HEK293 (cell line): ENCODE data around the gene SLC39A13.

Experiments
- AEBP2 ChIP-seq: fragments of 450-650 bp; formaldehyde crosslinking; IDR thresholded peaks from 2 replicates; pipeline ENCODE4 v1.5.1; 2016; ENCODE audit warnings: missing biosample characterization, missing genetic modification characterization, borderline replicate concordance
- BCL11B ChIP-seq: fragments of 450-650 bp; formaldehyde crosslinking; IDR thresholded peaks from 2 replicates; pipeline ENCODE4 v1.5.1; 2016; ENCODE audit warnings: low read depth, missing biosample characterization, missing genetic modification characterization
- FEZF1 ChIP-seq: fragments of 450-650 bp; formaldehyde crosslinking; IDR thresholded peaks from 2 replicates; pipeline ENCODE4 v1.5.1; 2016; ENCODE audit warnings: missing biosample characterization, missing genetic modification characterization
- GLIS2 ChIP-seq: fragments of 450-650 bp; formaldehyde crosslinking; IDR thresholded peaks from 2 replicates; pipeline ENCODE4 v1.5.1; 2016; ENCODE audit warnings: missing biosample characterization, missing genetic modification characterization
- HOXC10 ChIP-seq: sonication (generic); formaldehyde crosslinking; IDR thresholded peaks from 2 replicates; pipeline ENCODE4 v1.8.1; 2023; ENCODE audit warnings: mild to moderate bottlenecking, missing genetic modification reagents
- MYNN ChIP-seq: fragments of 450-650 bp; formaldehyde crosslinking; IDR thresholded peaks from 2 replicates; pipeline ENCODE4 v1.5.1; 2016; ENCODE audit warnings: missing biosample characterization, missing genetic modification characterization, borderline replicate concordance
- PRDM2 ChIP-seq: fragments of 450-650 bp; formaldehyde crosslinking; IDR thresholded peaks from 2 replicates; pipeline ENCODE4 v1.5.1; 2016; ENCODE audit warnings: missing biosample characterization, missing genetic modification characterization, borderline replicate concordance
- RBAK ChIP-seq: fragments of 450-650 bp; formaldehyde crosslinking; IDR thresholded peaks from 2 replicates; pipeline ENCODE4 v1.5.1; 2016; ENCODE audit warnings: missing biosample characterization, missing genetic modification characterization
- YY2 ChIP-seq: fragments of 450-650 bp; formaldehyde crosslinking; IDR thresholded peaks from 2 replicates; pipeline ENCODE4 v1.5.1; 2016; ENCODE audit warnings: missing biosample characterization, missing genetic modification characterization
- ZBTB21 ChIP-seq: fragments of 450-650 bp; formaldehyde crosslinking; IDR thresholded peaks from 2 replicates; pipeline ENCODE4 v1.5.1; 2017; ENCODE audit warnings: missing biosample characterization, missing genetic modification characterization
- ZBTB8A ChIP-seq: fragments of 450-650 bp; formaldehyde crosslinking; IDR thresholded peaks from 2 replicates; pipeline ENCODE4 v1.5.1; 2016; ENCODE audit warnings: missing biosample characterization, missing genetic modification characterization
- ZEB2 ChIP-seq: fragments of 450-650 bp; formaldehyde crosslinking; IDR thresholded peaks from 2 replicates; pipeline ENCODE4 v1.5.1; 2016; ENCODE audit warnings: missing biosample characterization, missing genetic modification characterization
- ZNF10 ChIP-seq: fragments of 450-650 bp; formaldehyde crosslinking; IDR thresholded peaks from 2 replicates; pipeline ENCODE4 v1.5.1; 2017; ENCODE audit warnings: missing biosample characterization, missing genetic modification characterization
- ZNF16 ChIP-seq: fragments of 450-650 bp; formaldehyde crosslinking; IDR thresholded peaks from 2 replicates; pipeline ENCODE4 v1.5.1; 2016; ENCODE audit warnings: low read depth, missing biosample characterization, missing genetic modification characterization
- ZNF248 ChIP-seq: fragments of 450-650 bp; formaldehyde crosslinking; IDR thresholded peaks from 2 replicates; pipeline ENCODE4 v1.5.1; 2017; ENCODE audit warnings: missing biosample characterization, missing genetic modification characterization
- ZNF292 ChIP-seq: fragments of 450-650 bp; formaldehyde crosslinking; IDR thresholded peaks from 2 replicates; pipeline ENCODE4 v1.5.1; 2016; ENCODE audit warnings: low read depth, missing biosample characterization, missing genetic modification characterization, borderline replicate concordance
- ZNF302 ChIP-seq: fragments of 450-650 bp; formaldehyde crosslinking; IDR thresholded peaks from 2 replicates; pipeline ENCODE4 v1.5.1; 2016; ENCODE audit warnings: missing biosample characterization, missing genetic modification characterization, low read depth
- ZNF341 ChIP-seq: fragments of 450-650 bp; formaldehyde crosslinking; IDR thresholded peaks from 2 replicates; pipeline ENCODE4; 2016; ENCODE audit warnings: low read depth, missing biosample characterization, missing genetic modification characterization
- ZNF416 ChIP-seq: fragments of 450-650 bp; formaldehyde crosslinking; IDR thresholded peaks from 2 replicates; pipeline ENCODE4 v1.5.1; 2016; ENCODE audit warnings: missing biosample characterization, missing genetic modification characterization
- ZNF473 ChIP-seq: fragments of 450-650 bp; formaldehyde crosslinking; IDR thresholded peaks from 2 replicates; pipeline ENCODE4 v1.5.1; 2017; ENCODE audit warnings: missing biosample characterization, missing genetic modification characterization
- ZNF518A ChIP-seq: fragments of 450-650 bp; formaldehyde crosslinking; conservative IDR thresholded peaks from 2 replicates; pipeline ENCODE4 v1.5.1; 2016; ENCODE audit warnings: low read depth, missing biosample characterization, missing genetic modification characterization
- ZNF560 ChIP-seq: fragments of 450-650 bp; formaldehyde crosslinking; IDR thresholded peaks from 2 replicates; pipeline ENCODE4 v1.5.1; 2017; ENCODE audit warnings: missing biosample characterization, missing genetic modification characterization, borderline replicate concordance
- ZNF626 ChIP-seq: fragments of 450-650 bp; sonication (Bioruptor Pico); formaldehyde crosslinking; IDR thresholded peaks from 2 replicates; pipeline ENCODE4 v1.5.1; 2018; ENCODE audit warnings: missing biosample characterization, missing genetic modification characterization, inconsistent platforms
- ZNF645 ChIP-seq: fragments of 450-650 bp; formaldehyde crosslinking; IDR thresholded peaks from 2 replicates; pipeline ENCODE4; 2016; ENCODE audit warnings: missing biosample characterization, missing genetic modification characterization
- ZNF701 ChIP-seq: fragments of 450-650 bp; formaldehyde crosslinking; IDR thresholded peaks from 2 replicates; pipeline ENCODE4 v1.5.1; 2016; ENCODE audit warnings: missing biosample characterization, missing genetic modification characterization
- ZNF768 ChIP-seq: fragments of 450-650 bp; formaldehyde crosslinking; IDR thresholded peaks from 2 replicates; pipeline ENCODE4 v1.5.1; 2018; ENCODE audit warnings: missing biosample characterization, mild to moderate bottlenecking, missing genetic modification characterization
- TF ChIP-seq, protein P1 (sequence below): fragments of 450-650 bp; formaldehyde crosslinking; IDR thresholded peaks from 2 replicates; pipeline ENCODE4 v1.5.1; 2016; ENCODE audit warnings: missing biosample characterization, missing genetic modification characterization

SLC39A13 gene

GRCh38 chr11:47464483-47464882 is 56.1 kb downstream of the SLC39A13 start (continued):
- TF ChIP-seq ZNF10, result no peak
- peak; percentile 88 for TF ChIP-seq ZEB2 (tag by site-specific recombination)
- TF ChIP-seq GLIS2 (tag by site-specific recombination), result no peak
- TF ChIP-seq FEZF1 (tag by site-specific recombination), result 0 out of 2 replicates have a peak, but pooled peaks have one; percentile 37
- TF ChIP-seq ZNF416, result no peak
- TF ChIP-seq ZNF248 (tag by site-specific recombination), result no peak
- TF ChIP-seq HOXC10 (CRISPR knock-in tag), result no peak
- no peak for TF ChIP-seq BCL11B (tag by site-specific recombination)
- no peak for TF ChIP-seq ZBTB21 (tag by site-specific recombination)
- TF ChIP-seq ZNF701 (tag by site-specific recombination), result no peak
- TF ChIP-seq YY2, result no peak
- TF ChIP-seq ZNF292 (tag by site-specific recombination), result no peak
- no peak for TF ChIP-seq ZNF302
- no peak for TF ChIP-seq ZNF645
- TF ChIP-seq MYNN (tag by site-specific recombination), result no peak
- TF ChIP-seq ZNF626 (tag by site-specific recombination), result no peak
- no peak for TF ChIP-seq ZNF16 (tag by site-specific recombination)
- no peak for TF ChIP-seq PRDM2 (tag by site-specific recombination)
- TF ChIP-seq ZNF341, result no peak
- TF ChIP-seq, protein P1, sequence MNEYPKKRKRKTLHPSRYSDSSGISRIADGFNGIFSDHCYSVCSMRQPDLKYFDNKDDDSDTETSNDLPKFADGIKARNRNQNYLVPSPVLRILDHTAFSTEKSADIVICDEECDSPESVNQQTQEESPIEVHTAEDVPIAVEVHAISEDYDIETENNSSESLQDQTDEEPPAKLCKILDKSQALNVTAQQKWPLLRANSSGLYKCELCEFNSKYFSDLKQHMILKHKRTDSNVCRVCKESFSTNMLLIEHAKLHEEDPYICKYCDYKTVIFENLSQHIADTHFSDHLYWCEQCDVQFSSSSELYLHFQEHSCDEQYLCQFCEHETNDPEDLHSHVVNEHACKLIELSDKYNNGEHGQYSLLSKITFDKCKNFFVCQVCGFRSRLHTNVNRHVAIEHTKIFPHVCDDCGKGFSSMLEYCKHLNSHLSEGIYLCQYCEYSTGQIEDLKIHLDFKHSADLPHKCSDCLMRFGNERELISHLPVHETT (tag by site-specific recombination), result peak; percentile 62; the same call in 1 of the 2 replicates
- no peak for TF ChIP-seq ZNF518A (tag by site-specific recombination)
- TF ChIP-seq ZNF768 (tag by site-specific recombination), result no peak
- TF ChIP-seq AEBP2 (tag by site-specific recombination), result no peak
- no peak for TF ChIP-seq ZNF560 (tag by site-specific recombination)
- no peak for TF ChIP-seq RBAK
- no peak for TF ChIP-seq ZNF473 (tag by site-specific recombination)
- peak; percentile 88 for TF ChIP-seq ZBTB8A (tag by site-specific recombination)
